D721Med (cell line): Measurements from ENCODE around the gene TRIM3.

ENCODE experiments used
- DNase-seq: peaks from one replicate; pipeline ENCODE4 v3.0.0; 2011; ENCODE audit warnings: low spot score; ENCODE audit not compliant: insufficient read length
- FAIRE-seq: peaks from 2 replicates; lab custom pipeline; 2011; peaks lifted over from hg19 to GRCh38; lab: Jason Lieb, UNC
- TF ChIP-seq, protein P1 (sequence below): IDR thresholded peaks from 2 replicates; pipeline ENCODE4 v1.5.1; 2012; ENCODE audit warnings: mild to moderate bottlenecking, control low read depth; ENCODE audit not compliant: insufficient read depth; ENCODE audit errors: missing control alignments

Gene TRIM3

GRCh38 chr11:6418557-6419008 lies 55.2 kb downstream of the TRIM3 start:
- DNase-seq, result no peak
- FAIRE-seq, result no peak
- TF ChIP-seq, protein P1, sequence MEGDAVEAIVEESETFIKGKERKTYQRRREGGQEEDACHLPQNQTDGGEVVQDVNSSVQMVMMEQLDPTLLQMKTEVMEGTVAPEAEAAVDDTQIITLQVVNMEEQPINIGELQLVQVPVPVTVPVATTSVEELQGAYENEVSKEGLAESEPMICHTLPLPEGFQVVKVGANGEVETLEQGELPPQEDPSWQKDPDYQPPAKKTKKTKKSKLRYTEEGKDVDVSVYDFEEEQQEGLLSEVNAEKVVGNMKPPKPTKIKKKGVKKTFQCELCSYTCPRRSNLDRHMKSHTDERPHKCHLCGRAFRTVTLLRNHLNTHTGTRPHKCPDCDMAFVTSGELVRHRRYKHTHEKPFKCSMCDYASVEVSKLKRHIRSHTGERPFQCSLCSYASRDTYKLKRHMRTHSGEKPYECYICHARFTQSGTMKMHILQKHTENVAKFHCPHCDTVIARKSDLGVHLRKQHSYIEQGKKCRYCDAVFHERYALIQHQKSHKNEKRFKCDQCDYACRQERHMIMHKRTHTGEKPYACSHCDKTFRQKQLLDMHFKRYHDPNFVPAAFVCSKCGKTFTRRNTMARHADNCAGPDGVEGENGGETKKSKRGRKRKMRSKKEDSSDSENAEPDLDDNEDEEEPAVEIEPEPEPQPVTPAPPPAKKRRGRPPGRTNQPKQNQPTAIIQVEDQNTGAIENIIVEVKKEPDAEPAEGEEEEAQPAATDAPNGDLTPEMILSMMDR, result no peak

DNA sequence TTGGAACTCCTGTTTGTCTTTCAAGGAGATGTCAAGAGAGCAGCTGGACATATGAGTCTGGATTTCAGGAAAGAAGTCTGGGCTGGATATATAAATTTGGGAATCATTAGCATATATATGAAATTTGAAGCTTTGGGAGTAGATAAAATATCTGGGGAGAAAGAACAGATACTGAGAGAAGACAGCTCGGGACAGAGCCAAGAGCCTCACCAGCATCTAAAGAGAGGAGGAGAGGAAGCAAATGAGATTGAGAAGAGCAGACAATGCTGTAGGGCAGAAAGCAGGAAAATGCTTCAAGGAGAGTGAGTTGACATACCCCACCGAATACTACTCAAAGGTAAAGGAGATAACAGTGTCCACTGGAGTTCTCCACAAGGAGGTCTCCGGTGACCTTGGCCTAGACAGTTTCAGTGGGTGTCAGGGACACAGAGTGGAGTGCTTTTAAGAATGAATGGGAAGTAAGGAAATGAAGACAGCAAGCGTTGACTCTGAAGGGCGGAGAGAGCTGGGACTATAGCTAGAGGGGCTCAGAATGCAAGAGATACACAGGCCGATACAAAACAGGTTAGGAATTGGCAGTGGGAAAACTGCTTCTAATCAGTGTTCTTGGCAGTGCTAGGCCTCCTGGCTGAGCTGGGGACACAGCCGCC lies 55.7 kb downstream of the TRIM3 start:
- TF ChIP-seq, protein P1, result no peak
- FAIRE-seq, result no peak
- DNase-seq, result no peak

DNA sequence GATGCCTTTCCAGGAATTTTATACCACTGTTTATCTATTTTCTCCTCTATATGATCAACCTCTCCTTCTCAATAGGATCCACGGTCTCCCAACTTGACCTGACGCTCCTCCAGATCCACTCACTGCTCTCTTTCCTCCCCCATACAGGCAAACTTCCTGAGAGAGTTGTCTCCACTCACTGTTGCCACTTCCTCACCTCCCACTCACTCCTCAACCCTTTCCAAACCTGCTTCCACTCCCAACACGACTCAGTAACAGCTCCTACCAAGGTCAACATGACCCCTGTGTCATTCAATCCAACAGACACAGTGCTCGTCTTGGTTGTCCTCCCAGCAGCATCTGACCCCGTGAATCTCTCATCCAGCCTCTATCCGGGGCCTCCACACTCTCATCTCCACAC lies 57.9 kb downstream of the TRIM3 start:
- TF ChIP-seq, protein P1, result no peak
- DNase-seq (no peak), FAIRE-seq (no peak)

GRCh38 chr11:6414874-6415328 lies 58.8 kb downstream of the TRIM3 start:
- TF ChIP-seq, protein P1, result no peak
- DNase-seq (no peak), FAIRE-seq (no peak)

- no peak for FAIRE-seq
- TF ChIP-seq, protein P1, result no peak
- no peak for DNase-seq
Measured at GRCh38 chr11:6413791-6414201, 59.9 kb downstream of the TRIM3 start.

DNA sequence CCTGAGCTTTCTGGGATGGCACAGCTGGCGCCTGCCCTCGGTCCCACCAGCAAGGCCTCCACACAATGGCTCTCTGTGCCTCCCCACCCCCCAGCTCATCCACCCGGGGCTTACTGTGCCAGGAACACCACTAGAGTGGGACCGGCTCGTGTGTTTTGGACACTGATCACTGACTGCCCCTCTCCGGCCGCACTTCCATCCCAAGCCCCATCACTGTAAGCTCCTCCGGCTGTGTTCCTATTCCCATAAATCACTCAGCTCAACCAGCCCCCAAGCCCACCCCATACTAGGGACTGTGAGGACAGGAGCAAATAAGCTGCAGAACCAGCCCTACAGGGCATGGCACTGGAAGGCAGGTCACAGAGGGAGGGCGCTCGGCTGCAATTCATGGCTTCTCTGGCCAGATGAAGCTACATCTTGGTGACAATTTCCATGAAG lies 62.1 kb downstream of the TRIM3 start:
- DNase-seq, result no peak
- FAIRE-seq, result no peak
- TF ChIP-seq, protein P1, result no peak
